Endothelial cell of umbilical vein (primary cell): ENCODE measurements around the gene ATP2C2. TPM values are rescaled to one million over a fixed set of nuclear protein-coding genes. Genes with fewer than 3 reads are reported as not detected.

Experiments
- BruUV-seq: library from RNA; stranded (reverse); fragments of 400-500 nt; replicated peaks from 2 replicates; lab custom pipeline; 2021; lab: Mats Ljungman, UMichigan
- CTCF ChIA-PET: fragments of 300-600, 350-600 bp; sonication (Branson Sonifier 250); formaldehyde crosslinking; loops from one replicate; lab custom pipeline; 2021; ENCODE audit warnings: antibody characterized with exemption, inconsistent platforms; lab: Charles Lee
- POLR2A ChIA-PET: fragments of 300-600, 350-600 bp; sonication (Branson Sonifier 250); formaldehyde crosslinking; loops from one replicate; lab custom pipeline; 2021; ENCODE audit warnings: antibody characterized with exemption, inconsistent platforms; lab: Charles Lee
- DNase-seq: peaks from one replicate; pipeline ENCODE4 v3.0.0-alpha.2; 2011; ENCODE audit warnings: low read depth, low spot score
- FAIRE-seq: peaks from 2 replicates; lab custom pipeline; 2011; peaks lifted over from hg19 to GRCh38; lab: Jason Lieb, UNC
- H2AFZ ChIP-seq: 2 replicates; pipeline ENCODE4 v1.6.0; 2012; ENCODE audit warnings: low read depth, low read length, control low read depth, inconsistent platforms
- H3K27ac ChIP-seq: 2 replicates; pipeline ENCODE4 v1.5.1; 2011; ENCODE audit warnings: low read depth, mild to moderate bottlenecking, control low read depth, low read length, moderate library complexity; ENCODE audit not compliant: insufficient read depth
- H3K27me3 ChIP-seq, 2 experiments: 2 replicates each; pipeline versions ENCODE4 v1.6.0 to v1.6.1; 2011; ENCODE audit warnings: low read length in 2 of 2, mixed read lengths in 1 of 2; ENCODE audit not compliant: control insufficient read depth in 2 of 2, insufficient read depth in 2 of 2
- H3K36me3 ChIP-seq, 2 experiments: 2 replicates in 1 of 2; 3 replicates in 1 of 2; pipeline ENCODE4 v1.5.1; 2011; ENCODE audit warnings: low read length in 2 of 2, mild to moderate bottlenecking in 1 of 2, moderate library complexity in 1 of 2; ENCODE audit not compliant: control insufficient read depth in 2 of 2, insufficient read depth in 2 of 2; ENCODE audit errors: extremely low read depth in 1 of 2
- H3K4me1 ChIP-seq: 3 replicates; pipeline ENCODE4 v1.5.1; 2011; ENCODE audit warnings: mild to moderate bottlenecking, low read length; ENCODE audit not compliant: control insufficient read depth, insufficient read depth; ENCODE audit errors: extremely low read depth
- H3K4me2 ChIP-seq: 2 replicates; pipeline ENCODE4 v1.6.1; 2011; ENCODE audit warnings: low read length, control low read depth, mixed read lengths; ENCODE audit not compliant: insufficient read depth
- H3K4me3 ChIP-seq, 3 experiments: fragments of 200-600 bp in 1 of 3; sonication (generic), shearing (Covaris generic) in 1 of 3; replicated peaks in 1 of 3; 2 replicates each; pipeline ENCODE4 v1.5.1; 2011 to 2016; ENCODE audit warnings: control low read depth in 3 of 3, low read length in 3 of 3, mild to moderate bottlenecking in 2 of 3, inconsistent platforms in 1 of 3, low read depth in 1 of 3, moderate library complexity in 1 of 3; ENCODE audit not compliant: insufficient read depth in 1 of 3
- H3K79me2 ChIP-seq: 2 replicates; pipeline ENCODE4 v1.6.0; 2012; ENCODE audit warnings: low read length, inconsistent platforms; ENCODE audit not compliant: control insufficient read depth, insufficient read depth
- H3K9ac ChIP-seq: replicated peaks from 2 replicates; pipeline ENCODE3; 2011; ENCODE audit warnings: low read length, control low read depth; ENCODE audit not compliant: insufficient read depth; ENCODE audit errors: extremely low read depth
- H3K9me1 ChIP-seq: replicated peaks from 3 replicates; pipeline ENCODE4 v1.6.0; 2011; ENCODE audit warnings: mild to moderate bottlenecking, low read length; ENCODE audit not compliant: control insufficient read depth, insufficient read depth; ENCODE audit errors: extremely low read depth
- H3K9me3 ChIP-seq: replicated peaks from 2 replicates; pipeline ENCODE4 v1.5.1; 2012; ENCODE audit warnings: low read length, inconsistent platforms; ENCODE audit not compliant: control insufficient read depth, insufficient read depth
- H4K20me1 ChIP-seq: replicated peaks from 2 replicates; pipeline ENCODE3; 2011; ENCODE audit warnings: mild to moderate bottlenecking, low read length; ENCODE audit not compliant: control insufficient read depth, insufficient read depth; ENCODE audit errors: extremely low read depth
- EZH2 ChIP-seq: IDR thresholded peaks from 2 replicates; pipeline ENCODE4 v1.6.1; 2012; ENCODE audit warnings: borderline replicate concordance, low read depth, mild to moderate bottlenecking, moderate library complexity, low read length, inconsistent platforms; ENCODE audit not compliant: severe bottlenecking
- FOS ChIP-seq: IDR thresholded peaks from 2 replicates; pipeline ENCODE4 v1.6.1; 2011; ENCODE audit warnings: mild to moderate bottlenecking, low read length, moderate library complexity, borderline replicate concordance; ENCODE audit not compliant: insufficient read depth
- GATA2 ChIP-seq: IDR thresholded peaks from 2 replicates; pipeline ENCODE4 v1.7.0; 2011; ENCODE audit warnings: low read depth, mild to moderate bottlenecking, moderate library complexity, mixed read lengths, low read length; ENCODE audit not compliant: insufficient read length, insufficient read depth
- JUN ChIP-seq: IDR thresholded peaks from 2 replicates; pipeline ENCODE4 v1.6.1; 2011; ENCODE audit warnings: borderline replicate concordance, low read depth; ENCODE audit not compliant: insufficient read length, insufficient read depth
- MYC ChIP-seq: IDR thresholded peaks from one replicate; pipeline ENCODE4 v1.6.1; 2011; ENCODE audit warnings: mild to moderate bottlenecking, low read depth, low read length
- POLR2A ChIP-seq: IDR thresholded peaks from 2 replicates; pipeline ENCODE4 v1.6.1; 2012; ENCODE audit warnings: low read depth, mild to moderate bottlenecking, control low read depth, low read length
- POLR2AphosphoS5 ChIP-seq: IDR thresholded peaks from 2 replicates; pipeline ENCODE4 v1.6.1; 2012; ENCODE audit warnings: low read depth, mild to moderate bottlenecking, control low read depth, low read length, moderate library complexity; ENCODE audit not compliant: insufficient read depth
- dilution Hi-C: fragments of 300-500 bp; cut with MboI; formaldehyde crosslinking; loops from one replicate; pipeline ENCODE4 v1.15.0; 2019; ENCODE audit warnings: low sequenced_read_pairs; ENCODE audit not compliant: extremely low pct_ligation_motif_present
- intact Hi-C: fragments of 100-400 bp; cut with micrococcal nuclease; formaldehyde crosslinking; loops from one replicate; pipeline ENCODE4 v1.10.0; 2022
- polyA plus RNA-seq, 4 experiments: library from polyadenylated mRNA; depleted of rRNA in 3 of 4; stranded (reverse) in 3 of 4; unstranded in 1 of 4; fragments of >200 nt; gene quantifications; 2 replicates each; pipeline versions ENCODE4 v1.2.1 to v1.2.3, GENCODE V29; 2011 to 2012; ENCODE audit warnings: missing spikeins in 1 of 4
- total RNA-seq: library from RNA; stranded (reverse); gene quantifications from 2 replicates; pipeline ENCODE4 v1.2.3, GENCODE V29; 2021
- TF ChIP-seq, protein P1 (sequence below), 2 donors: IDR thresholded peaks; 1 replicate in 1 of 2; 2 replicates in 1 of 2; pipeline ENCODE4 v1.5.1; 2011; ENCODE audit warnings: low read length in 2 of 2, mild to moderate bottlenecking in 2 of 2, moderate library complexity in 2 of 2, control low read depth in 1 of 2, inconsistent platforms in 1 of 2, low read depth in 1 of 2; ENCODE audit not compliant: insufficient read depth in 1 of 2; ENCODE audit errors: extremely low read depth in 1 of 2
- TF ChIP-seq, protein P2 (sequence below): IDR thresholded peaks from 2 replicates; pipeline ENCODE4 v1.6.1; 2011; ENCODE audit not compliant: insufficient read depth, insufficient read length

Gene ATP2C2
- total and polyA plus RNA-seq, 2 donors (not counting 3 experiments of a cell fraction or from before 2014, with no cell fraction given), result not detected

DNA sequence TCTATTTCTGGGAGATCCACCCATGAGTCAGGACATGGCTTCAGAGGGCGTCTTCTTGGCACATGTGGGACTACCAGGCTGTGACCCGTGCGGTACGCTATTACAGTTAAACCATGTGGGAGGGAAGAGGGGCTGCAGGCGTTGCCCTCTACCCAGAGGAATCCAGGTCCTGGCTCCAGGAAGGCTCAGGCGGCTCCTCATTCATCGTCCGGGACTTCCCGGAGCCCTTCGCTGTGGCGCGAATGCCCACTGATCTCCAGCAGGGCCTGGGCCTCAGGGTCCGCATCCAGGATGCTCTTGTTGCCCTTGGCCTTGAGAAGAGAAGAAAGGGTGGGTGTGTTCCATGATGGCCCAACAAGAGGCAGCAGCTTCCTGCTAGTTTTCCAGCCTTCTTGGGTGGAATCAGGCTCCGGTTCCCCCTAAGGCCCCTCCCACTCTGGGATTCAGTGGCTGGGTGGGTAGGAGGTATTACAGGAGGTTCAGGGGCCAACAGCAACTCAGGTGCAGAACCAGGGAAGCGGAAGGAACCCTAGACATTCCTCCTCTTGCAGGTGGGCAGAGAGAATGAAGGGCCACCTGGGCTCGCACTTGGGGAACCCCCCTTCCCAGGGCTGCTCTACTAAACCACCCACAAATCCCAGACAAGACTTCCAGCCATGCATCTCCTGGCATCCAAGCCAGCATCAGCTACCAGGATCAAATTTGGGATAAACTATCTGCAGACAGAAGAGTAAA is 111.5 kb downstream of the ATP2C2 start:
- Histone ChIP-seq H3K4me3 (no peak overlapping the region), H4K20me1 (no peaks in the 10 kb centered on the region), H3K27ac (no peak overlapping the region), H3K9me3 (no peaks in the 10 kb centered on the region), H3K4me1 (no peaks in the 10 kb centered on the region), H3K9me1 (no peaks in the 10 kb centered on the region), H3K27me3 (no peaks in the 10 kb centered on the region), H3K4me2 (no peak overlapping the region), H2AFZ (no peak overlapping the region), H3K9ac (no peak overlapping the region), H3K79me2 (no peaks in the 10 kb centered on the region), H3K36me3 (peaks cover 0 to 13% of the 10 kb centered on the region in 2 experiments)
- intact Hi-C loops (loop anchor here (10.0 kb wide), 1 partner anchor 415 kb away; no protein-coding TSS in a partner anchor), dilution Hi-C loops (no loop called here)
- FAIRE-seq (no peak), DNase-seq (no peak)
- POLR2A ChIA-PET, result no interaction called here
- no TSS peak for BruUV-seq
- CTCF ChIA-PET, result interaction anchor here (2.4 kb wide), 1 partner anchor 203 kb away, joined by 15 read pairs; no protein-coding TSS in a partner anchor
- TF ChIP-seq FOS (no peak), JUN (no peak), GATA2 (no peak), EZH2 (no peak), MYC (no peak), POLR2A (no peak), POLR2AphosphoS5 (no peak)
- TF ChIP-seq, protein P1, sequence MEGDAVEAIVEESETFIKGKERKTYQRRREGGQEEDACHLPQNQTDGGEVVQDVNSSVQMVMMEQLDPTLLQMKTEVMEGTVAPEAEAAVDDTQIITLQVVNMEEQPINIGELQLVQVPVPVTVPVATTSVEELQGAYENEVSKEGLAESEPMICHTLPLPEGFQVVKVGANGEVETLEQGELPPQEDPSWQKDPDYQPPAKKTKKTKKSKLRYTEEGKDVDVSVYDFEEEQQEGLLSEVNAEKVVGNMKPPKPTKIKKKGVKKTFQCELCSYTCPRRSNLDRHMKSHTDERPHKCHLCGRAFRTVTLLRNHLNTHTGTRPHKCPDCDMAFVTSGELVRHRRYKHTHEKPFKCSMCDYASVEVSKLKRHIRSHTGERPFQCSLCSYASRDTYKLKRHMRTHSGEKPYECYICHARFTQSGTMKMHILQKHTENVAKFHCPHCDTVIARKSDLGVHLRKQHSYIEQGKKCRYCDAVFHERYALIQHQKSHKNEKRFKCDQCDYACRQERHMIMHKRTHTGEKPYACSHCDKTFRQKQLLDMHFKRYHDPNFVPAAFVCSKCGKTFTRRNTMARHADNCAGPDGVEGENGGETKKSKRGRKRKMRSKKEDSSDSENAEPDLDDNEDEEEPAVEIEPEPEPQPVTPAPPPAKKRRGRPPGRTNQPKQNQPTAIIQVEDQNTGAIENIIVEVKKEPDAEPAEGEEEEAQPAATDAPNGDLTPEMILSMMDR (IDR thresholded peaks at IDR 0.05; ENCODE audit: extremely low read depth in 1 of 2, insufficient read depth in 1 of 2, low read depth in 1 of 2, low read length in 2 of 2), result no peak
- TF ChIP-seq, protein P2, sequence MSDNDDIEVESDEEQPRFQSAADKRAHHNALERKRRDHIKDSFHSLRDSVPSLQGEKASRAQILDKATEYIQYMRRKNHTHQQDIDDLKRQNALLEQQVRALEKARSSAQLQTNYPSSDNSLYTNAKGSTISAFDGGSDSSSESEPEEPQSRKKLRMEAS, result no peak
